SK-N-SH treated with all-trans-retinoic acid at 6 μM for 48 hours (cell line): Measurements from ENCODE around the gene RGS12.

Source experiments
- ARNTL ChIP-seq: fragments of 450-650 bp; formaldehyde crosslinking; IDR thresholded peaks from 2 replicates; pipeline ENCODE4 v1.5.0; 2020; ENCODE audit warnings: low read depth, mild to moderate bottlenecking, moderate library complexity, borderline replicate concordance
- CREB5 ChIP-seq: fragments of 250-450 bp; sonication (Bioruptor Pico); IDR thresholded peaks from 2 replicates; pipeline ENCODE4 v1.5.1; 2020; ENCODE audit warnings: low read depth, mild to moderate bottlenecking, moderate library complexity

GRCh38 chr4:3340700-3341083 lies 47.9 kb downstream of the RGS12 start:
- TF ChIP-seq ARNTL (CRISPR knock-in tag) = no peak
- no peak for TF ChIP-seq CREB5 (CRISPR knock-in tag)
